Chondrocyte (in vitro differentiated cells): Measurements from ENCODE around the gene EPOP. TPM values are rescaled to one million over a fixed set of nuclear protein-coding genes. Genes with fewer than 3 reads are reported as not detected.

Source experiments
- DNase-seq: peaks from one replicate; pipeline ENCODE4 v3.0.0; 2021; ENCODE audit warnings: mixed read lengths, low spot score
- H3K27ac Mint-ChIP-seq: one replicate; pipeline ENCODE4 v1.8.0; 2021; ENCODE audit warnings: mild to moderate bottlenecking, moderate library complexity, mixed read lengths; ENCODE audit not compliant: unreplicated experiment
- H3K27me3 Mint-ChIP-seq: 2 replicates; pipeline ENCODE4 v1.8.0; 2021; ENCODE audit warnings: low read depth, mixed read lengths
- H3K36me3 Mint-ChIP-seq: 2 replicates; pipeline ENCODE4 v1.8.0; 2021; ENCODE audit warnings: low read depth, mixed read lengths
- H3K4me1 Mint-ChIP-seq: 2 replicates; pipeline ENCODE4 v1.8.0; 2021; ENCODE audit warnings: low read depth, mild to moderate bottlenecking, mixed read lengths
- H3K4me3 Mint-ChIP-seq: one replicate; pipeline ENCODE4 v1.8.0; 2021; ENCODE audit warnings: mild to moderate bottlenecking, moderate library complexity, mixed read lengths; ENCODE audit not compliant: unreplicated experiment
- H3K9me3 Mint-ChIP-seq: 2 replicates; pipeline ENCODE4 v1.8.0; 2021; ENCODE audit warnings: low read depth, mixed read lengths
- total RNA-seq: library from RNA; stranded (reverse); gene quantifications from 3 replicates; pipeline ENCODE4 v1.2.1, GENCODE V29; 2021
- TF ChIP-seq, protein P1 (sequence below): fragments of 200-600 bp; sonication (generic); IDR thresholded peaks from 2 replicates; pipeline ENCODE4 v1.5.0; 2021; ENCODE audit warnings: antibody characterized with exemption, mild to moderate bottlenecking, moderate library complexity

The EPOP gene
- total RNA-seq, 1 donor from 2014 or later = 2.8 TPM

DNA sequence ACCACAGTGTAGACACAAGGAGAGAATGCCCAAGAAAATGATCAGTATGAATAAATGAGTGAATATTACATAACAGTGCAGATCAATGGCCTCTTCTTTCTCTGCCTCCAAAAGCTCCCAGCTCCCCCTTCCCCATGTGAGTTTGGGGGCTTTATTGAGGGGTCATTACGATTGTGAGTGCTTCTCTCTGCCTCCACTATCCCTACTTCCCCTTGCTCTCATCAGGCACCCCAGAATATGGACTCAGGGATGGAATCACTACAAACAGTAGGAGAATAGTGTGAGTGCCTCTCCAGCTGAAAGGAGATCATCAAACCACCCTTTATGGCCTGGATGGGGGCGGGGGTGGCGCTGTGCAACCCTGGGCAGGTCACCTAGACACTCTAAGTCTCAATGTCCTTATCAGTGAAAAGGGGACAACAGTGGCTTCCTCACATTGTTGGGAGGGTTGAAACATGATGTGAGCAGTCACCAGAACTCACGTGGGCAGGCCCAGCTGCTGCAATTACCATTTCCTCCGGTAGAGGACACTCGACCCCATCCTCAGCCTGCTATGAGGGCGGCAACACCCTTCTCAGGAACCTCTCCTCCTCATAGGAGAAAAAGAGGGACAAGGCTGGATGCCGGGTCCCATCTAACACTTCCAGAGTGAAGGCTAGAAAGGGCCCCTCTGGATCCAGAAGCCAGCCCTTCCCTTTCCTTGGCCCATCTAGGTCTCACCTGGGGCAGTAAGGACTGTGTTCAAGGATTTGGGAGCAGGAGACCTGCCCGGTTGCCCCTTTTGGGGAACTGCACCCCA is 2.1 kb upstream of the EPOP start:
- Mint-ChIP-seq H3K27me3 (peaks cover 9% of the 10 kb centered on the region), H3K36me3 (no peaks in the 10 kb centered on the region), H3K27ac (peak overlapping the region; percentile 59), H3K9me3 (no peaks in the 10 kb centered on the region), H3K4me3 (no peak overlapping the region), H3K4me1 (peaks cover 11% of the 10 kb centered on the region)
- TF ChIP-seq, protein P1, sequence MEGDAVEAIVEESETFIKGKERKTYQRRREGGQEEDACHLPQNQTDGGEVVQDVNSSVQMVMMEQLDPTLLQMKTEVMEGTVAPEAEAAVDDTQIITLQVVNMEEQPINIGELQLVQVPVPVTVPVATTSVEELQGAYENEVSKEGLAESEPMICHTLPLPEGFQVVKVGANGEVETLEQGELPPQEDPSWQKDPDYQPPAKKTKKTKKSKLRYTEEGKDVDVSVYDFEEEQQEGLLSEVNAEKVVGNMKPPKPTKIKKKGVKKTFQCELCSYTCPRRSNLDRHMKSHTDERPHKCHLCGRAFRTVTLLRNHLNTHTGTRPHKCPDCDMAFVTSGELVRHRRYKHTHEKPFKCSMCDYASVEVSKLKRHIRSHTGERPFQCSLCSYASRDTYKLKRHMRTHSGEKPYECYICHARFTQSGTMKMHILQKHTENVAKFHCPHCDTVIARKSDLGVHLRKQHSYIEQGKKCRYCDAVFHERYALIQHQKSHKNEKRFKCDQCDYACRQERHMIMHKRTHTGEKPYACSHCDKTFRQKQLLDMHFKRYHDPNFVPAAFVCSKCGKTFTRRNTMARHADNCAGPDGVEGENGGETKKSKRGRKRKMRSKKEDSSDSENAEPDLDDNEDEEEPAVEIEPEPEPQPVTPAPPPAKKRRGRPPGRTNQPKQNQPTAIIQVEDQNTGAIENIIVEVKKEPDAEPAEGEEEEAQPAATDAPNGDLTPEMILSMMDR = peak; percentile 88
- DNase-seq = no peak

DNA sequence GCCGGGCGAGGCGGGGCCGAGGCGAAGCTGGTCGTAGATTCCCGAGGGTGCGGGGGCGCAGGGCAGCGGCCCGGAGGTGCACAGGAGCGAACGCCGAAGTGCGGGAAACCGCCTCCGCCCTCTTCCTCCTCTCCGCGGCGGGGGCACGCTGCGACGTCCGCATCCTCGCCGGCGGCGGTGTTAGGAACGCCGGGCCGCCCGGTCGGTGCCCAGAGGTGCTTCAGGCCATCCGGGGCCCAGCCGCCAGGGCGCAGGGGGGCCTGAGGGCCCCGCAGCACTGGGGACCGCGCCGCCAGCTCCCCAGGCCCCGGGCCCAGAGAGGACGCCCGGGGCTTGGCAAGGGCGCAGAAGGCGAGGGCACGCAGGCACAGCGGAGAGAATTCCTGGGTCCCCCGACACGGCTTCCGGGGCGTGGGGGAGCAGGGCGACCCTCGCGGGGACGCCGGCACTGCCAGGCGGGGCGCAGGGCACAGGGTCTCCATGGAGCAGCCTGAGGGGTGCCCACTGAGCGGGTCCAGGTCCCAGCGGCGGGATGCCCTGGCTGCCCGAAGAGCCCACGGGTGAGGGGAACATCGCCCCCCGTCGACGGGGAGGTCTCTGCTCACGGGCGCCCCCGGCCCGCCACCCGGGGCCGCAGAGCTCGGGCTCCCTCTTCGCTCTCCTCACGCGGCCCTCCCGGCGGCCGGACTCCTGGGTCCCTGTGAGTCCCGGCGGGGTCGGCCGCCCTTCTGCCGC is 576 bp downstream of the EPOP start:
- no peak overlapping the region for H3K27ac Mint-ChIP-seq
- TF ChIP-seq, protein P1 = peak; percentile 58
- H3K36me3 Mint-ChIP-seq = no peaks in the 10 kb centered on the region
- no peak overlapping the region for H3K4me3 Mint-ChIP-seq
- no peak for DNase-seq
- H3K27me3 Mint-ChIP-seq = peaks cover 30% of the 10 kb centered on the region
- H3K4me1 Mint-ChIP-seq = peaks cover 11% of the 10 kb centered on the region
- H3K9me3 Mint-ChIP-seq = no peaks in the 10 kb centered on the region

DNA sequence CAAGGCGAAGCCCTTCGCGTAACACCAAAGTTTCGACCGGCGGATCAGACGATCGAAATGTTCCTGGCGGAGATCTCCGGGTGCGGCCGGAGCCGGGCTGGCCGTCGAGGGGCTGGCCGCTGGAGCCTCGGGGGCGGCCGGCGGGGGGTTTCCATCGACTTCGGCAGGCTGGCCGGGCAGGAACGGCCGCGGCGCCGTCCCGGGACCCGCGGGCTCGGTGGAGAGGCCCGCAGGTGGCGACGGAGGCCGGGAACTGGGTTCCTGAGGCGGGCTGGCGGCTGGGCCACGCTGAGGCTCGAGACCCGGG is 1.1 kb downstream of the EPOP start:
- Mint-ChIP-seq H3K4me1 (peaks cover 11% of the 10 kb centered on the region), H3K27ac (no peak overlapping the region), H3K36me3 (no peaks in the 10 kb centered on the region), H3K4me3 (no peak overlapping the region), H3K9me3 (no peaks in the 10 kb centered on the region), H3K27me3 (peaks cover 34% of the 10 kb centered on the region)
- TF ChIP-seq, protein P1 = no peak
- no peak for DNase-seq

DNA sequence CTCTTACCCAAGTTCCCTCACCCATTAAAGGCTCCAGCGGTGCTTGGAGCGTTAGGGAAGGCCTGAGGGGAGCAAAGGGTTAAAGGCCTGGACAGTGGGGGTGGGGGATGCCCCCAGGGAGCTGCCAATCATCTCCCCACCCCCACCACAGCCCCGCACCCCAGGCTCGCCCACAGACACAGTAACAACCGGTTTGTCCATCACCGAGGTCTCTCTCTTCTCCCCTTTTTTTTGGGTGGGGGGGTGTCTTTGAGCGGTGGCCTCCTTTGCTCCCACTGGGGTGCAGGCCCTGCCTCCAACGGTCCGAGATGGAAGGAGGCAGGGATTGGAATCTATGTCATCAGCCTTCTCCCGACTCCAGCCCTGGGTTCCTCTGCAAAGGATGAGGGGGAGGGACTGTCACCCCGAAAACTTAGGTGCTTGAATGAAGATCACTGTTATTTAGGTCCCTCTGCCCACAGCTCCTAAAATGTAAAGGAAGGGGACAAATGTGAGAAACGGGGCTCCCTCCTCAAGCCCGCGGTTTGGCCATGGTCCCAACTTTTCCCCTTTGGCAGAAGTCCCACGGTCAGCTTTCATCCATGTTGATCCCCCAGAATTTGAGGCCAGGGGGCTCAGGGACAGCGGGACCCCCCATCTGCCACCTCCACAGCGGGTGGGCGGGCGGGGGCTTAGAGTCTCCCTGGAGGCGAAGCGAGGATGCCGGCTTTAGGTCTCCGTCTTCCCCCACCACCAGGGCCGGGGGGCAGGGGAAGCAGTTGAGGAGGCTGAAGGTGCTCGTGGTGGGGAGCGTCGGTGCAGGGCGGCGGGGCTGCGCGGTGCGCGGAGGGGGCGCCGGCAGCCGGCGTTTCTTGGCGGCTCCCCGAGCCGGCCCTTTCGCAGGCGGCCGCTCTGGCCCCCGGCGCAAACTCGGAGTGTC is 1.7 kb downstream of the EPOP start:
- no peak for DNase-seq
- Mint-ChIP-seq H3K4me3 (no peak overlapping the region), H3K4me1 (peaks cover 7% of the 10 kb centered on the region), H3K27ac (no peak overlapping the region), H3K27me3 (peaks cover 38% of the 10 kb centered on the region), H3K36me3 (no peaks in the 10 kb centered on the region), H3K9me3 (no peaks in the 10 kb centered on the region)
- TF ChIP-seq, protein P1 = no peak
